HG03159 (cell line): Measurements from ENCODE around the gene WHRN.

Experiments
- ATAC-seq: cut with Tn5 transposase; IDR thresholded peaks from one replicate; pipeline ENCODE4 v1.9.1; 2021; ENCODE audit warnings: mild to moderate bottlenecking, moderate library complexity; ENCODE audit not compliant: unreplicated experiment

The WHRN gene

DNA sequence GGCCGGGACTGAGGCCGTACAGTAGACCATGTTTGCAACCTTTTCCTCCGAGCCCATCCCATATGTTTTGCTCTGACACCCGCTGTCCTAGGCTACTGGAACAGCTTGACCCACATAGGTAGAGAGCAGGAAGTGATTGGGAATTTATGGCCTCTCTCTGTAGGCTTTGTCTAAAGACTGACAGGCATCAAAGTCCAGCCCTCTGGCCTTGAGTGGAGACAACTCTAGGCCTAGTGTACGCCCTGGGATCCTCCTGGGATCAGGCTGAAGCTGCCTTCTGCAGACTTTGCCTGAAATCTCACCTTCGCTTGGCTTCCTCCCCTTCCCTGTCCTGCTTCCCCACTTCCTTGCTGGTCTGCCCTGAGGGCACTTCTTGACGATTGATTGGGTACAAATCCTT lies 103.9 kb downstream of the WHRN start:
- no peak for ATAC-seq

DNA sequence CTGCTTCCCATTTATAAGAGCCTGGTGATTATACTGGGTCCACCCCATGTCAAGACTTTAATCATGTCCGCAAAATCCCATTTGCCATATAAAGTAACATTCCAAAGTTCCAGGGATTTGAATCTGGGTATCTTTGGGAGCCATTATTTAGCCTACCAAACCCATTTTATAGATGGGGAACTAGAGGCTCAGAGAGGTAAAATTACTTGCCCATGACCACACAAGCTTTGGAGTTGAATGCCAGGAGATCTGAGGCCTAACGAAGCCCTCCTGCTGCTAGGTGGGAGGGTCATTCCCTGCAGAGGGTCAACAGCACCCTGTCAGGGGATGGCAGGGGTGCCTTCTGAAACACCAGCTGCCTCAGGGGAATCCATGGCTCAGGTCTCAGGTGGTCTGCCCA lies 104.5 kb downstream of the WHRN start:
- no peak for ATAC-seq

DNA sequence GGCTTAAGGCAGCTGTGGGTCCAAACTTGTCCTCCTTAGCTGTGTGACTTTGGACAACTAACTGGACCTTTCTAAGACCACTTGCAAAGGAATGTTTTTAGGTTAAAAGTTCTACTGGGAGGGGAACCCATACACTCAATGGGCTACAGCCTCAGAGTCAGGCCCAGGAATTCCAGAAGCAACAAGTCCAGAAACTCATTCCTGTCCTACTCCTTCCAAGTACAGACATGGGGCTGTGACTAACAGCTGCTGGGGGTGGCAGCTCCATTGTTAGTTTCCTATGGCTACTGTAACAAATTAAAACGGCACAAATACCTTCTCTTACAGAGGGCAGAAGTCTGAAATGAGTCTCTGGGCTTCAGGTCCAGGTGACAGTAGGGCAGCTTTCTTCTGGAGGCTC lies 105.1 kb downstream of the WHRN start:
- ATAC-seq = no peak

DNA sequence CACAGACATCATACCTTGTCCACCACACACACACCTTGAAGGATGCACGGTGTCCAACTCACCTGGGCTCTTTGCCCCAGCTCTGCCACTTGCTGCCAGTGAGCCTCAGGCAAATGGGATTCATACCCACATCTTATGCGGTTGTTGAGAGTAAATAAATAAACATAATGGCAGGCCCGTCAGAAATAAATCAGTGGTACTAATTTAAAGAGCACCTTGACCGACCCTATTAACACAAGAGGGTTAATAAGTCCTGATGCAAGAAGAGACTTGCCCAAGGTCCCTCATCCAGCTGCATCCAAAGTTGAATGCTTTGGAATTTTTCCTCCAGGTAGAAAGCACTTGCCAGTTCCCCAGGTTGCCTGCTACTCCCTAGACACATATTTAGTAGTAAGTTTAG lies 105.9 kb downstream of the WHRN start:
- ATAC-seq = no peak

DNA sequence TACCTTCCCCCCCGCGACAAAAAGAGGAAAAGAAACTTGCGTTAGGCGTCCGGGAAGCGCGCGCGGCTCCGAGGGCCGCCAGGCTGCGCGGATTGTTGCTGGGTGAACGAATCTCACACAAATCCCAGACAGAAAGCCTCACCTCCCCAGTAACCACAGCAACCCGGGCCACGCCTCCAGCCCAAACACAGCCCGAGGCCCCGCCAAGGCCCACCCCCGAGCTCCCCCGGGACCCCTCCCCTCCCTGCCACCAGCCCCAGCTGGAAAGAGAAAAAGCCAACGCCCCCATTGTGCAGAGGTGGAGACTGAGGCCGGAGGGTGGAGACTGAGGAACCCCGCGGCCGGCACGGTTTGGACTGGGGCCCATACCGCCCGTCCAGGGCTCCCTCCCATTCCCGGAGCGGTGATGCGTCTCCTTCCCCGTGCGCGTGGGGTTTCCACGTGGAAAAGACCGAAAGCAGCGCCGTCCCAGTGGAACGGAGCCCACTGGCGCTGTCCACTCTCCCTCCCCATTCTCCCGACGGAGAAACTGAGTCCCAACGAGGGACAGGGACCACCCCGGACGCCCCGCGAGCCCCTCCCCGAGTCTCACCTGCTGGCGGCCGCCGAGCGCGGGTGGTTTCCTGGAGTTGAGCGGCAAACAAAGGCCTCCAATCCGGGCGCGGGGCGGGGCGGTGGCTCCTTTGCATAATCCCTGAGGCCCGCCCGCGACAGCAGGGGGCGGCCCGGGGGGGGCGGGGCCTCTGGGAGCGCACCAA lies 107.2 kb downstream of the WHRN start:
- peak; percentile 78 for ATAC-seq

DNA sequence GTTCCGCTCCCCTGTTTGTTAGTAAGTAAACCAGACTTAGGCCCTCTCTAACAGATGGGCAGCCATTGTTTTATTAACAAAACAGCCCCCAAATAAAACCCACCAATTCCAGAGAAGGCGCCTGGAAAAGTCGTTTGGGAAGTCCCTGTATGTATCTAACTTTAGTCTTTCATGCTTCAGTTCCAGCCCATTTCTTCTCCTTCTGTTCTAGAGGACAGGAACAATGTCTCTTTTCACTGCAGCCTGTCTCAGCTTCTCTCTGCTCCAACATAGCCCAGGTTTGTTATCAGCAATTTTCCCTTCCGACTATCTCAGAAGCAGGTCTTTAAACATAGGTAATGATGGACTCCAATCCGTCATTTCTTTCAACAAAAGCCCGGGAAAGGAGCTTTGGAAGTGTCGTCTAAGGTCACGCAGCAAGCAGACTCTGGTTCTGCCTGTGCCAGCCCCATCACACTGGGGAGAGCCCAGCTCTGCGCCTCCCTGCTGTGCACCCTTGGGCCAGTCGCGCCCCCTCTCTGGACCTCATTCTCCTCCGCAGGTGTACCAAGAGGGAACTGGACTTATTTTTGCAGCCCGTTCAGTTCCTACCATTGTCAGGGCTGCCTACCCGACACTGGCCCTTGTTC lies 107.9 kb downstream of the WHRN start:
- no peak for ATAC-seq

DNA sequence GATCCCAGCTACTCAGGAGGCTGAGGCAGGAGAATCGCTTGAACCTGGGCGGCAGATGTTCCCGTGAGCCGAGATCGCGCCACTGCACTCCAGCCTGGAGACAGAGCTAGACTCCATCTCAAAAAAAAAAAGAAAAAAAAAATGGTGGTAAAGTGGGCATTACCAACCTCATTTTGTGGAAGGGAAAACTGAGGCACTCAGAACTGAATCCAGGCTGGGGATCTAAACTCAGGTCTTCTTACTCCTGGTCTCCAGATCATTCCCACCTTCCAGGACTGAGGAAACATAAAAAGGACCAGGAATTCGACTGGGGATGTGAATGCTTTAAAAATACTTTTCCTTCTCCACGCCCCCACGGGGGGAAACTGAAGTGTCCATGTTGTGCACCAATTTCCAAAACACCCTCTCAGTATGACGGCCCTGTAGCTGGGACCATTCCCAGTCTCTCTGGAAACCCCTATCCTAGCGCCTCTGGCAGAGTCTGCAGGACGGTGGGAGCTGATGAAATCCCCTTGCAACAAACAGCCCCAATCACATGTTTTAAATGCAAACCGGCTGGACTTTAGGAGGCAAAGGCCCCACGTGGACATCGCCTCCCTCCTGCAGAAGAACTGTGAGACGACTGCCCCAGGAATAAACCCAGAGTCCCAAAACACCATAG lies 108.6 kb downstream of the WHRN start:
- ATAC-seq = no peak

DNA sequence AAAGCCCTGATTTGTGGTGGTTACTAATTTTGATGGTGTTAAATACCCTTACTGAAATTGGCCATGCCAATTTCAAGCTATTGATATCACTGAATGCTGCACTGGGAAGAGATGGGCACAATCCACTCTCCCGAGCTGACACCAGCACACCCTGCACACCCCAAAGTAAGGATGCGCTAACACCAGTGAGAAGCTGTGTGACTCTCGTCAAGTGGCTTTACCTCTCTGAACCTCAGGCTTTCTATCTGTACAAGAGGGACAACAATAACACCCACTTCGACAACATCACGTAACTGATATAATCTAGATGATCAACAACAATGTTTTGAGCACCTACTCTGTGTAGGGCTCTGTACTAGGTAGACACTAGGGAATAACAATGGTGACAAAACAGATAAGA lies 109.5 kb downstream of the WHRN start:
- no peak for ATAC-seq

DNA sequence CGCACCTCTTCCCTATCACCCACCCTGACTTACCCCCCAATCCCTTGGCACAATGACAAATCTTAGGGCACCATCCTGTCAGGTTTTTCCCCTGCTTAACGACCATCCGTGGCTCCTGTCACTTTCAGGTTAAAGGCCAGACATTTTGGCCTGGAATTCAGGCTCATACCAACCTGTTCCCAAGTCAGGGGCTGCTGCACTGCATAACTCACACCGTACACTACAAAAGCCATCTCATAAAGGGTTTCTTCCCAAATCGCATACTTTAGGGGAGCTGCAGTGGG lies 110.0 kb downstream of the WHRN start:
- ATAC-seq = no peak

DNA sequence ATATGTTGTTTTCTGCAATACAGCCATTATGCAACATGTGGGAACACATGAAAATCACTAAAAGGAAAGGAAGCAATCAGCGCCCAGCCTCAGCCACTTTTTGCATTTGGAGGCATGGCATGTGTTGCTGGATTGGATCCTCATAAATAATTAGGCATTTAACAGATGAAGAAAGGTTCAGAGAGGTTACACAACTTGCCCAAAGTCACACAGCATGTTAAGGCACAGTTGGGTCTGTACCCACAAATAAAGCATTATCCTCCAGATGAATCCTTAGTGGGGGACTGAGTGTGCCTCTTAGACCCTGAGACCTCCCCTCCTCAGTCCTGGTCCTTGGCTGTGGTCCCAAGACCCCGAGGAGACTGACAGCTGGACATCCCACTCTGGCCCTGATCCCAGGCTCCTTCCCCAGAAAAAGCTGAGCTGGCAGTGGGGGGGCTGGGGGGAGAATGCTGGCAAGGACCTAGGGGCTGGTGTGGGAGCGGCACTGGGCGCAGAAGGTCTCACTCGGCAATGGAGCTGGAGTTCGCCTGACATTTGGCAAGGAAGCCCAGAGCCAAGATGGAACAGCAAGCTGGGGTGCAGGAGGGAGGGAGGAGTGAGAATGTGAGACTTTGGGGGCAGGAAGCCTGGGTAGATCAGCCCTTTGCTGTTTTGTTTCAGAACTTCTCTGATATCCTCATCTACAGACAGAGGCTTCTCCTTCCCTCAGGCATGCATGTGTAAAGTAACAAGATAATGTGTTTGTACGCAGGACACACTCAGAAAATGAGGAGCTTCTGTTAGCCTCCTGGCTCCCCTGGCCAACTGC lies 110.5 kb downstream of the WHRN start:
- no peak for ATAC-seq

DNA sequence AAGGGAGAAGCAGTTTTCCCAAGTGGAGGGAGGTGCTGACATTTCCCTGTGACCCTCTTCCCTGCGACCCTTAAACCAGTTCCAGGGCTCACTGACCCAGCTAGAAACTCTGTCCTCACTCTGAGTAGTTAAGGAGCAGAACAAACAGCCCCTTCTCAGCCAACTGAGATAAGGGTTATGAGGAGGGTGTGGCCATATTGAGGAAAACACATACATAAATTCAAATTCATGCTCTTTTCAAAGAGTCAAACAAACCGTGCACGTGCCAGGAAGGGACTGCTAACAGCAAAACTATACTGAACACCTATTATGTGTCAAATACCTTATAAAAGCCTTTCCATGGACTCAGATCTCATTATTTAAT lies 112.5 kb downstream of the WHRN start:
- no peak for ATAC-seq

DNA sequence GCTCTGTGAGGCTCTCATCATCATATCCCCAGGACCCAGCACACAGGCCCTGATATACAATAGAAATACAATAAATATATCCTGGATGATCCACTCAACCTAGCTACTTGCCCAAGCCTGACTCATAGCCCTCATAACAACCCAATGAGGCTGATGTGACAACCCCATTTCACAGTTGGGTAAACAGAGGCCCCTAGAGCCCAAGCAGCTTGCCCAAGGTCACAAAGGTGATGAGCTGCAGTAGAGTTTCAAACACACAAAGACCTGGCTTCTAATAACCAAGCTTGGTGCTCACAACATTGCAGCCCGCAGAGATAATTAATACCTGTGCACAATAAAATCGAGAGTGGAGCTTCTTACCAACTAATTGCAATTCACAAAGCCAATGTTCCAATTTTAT lies 114.3 kb downstream of the WHRN start:
- ATAC-seq = no peak

DNA sequence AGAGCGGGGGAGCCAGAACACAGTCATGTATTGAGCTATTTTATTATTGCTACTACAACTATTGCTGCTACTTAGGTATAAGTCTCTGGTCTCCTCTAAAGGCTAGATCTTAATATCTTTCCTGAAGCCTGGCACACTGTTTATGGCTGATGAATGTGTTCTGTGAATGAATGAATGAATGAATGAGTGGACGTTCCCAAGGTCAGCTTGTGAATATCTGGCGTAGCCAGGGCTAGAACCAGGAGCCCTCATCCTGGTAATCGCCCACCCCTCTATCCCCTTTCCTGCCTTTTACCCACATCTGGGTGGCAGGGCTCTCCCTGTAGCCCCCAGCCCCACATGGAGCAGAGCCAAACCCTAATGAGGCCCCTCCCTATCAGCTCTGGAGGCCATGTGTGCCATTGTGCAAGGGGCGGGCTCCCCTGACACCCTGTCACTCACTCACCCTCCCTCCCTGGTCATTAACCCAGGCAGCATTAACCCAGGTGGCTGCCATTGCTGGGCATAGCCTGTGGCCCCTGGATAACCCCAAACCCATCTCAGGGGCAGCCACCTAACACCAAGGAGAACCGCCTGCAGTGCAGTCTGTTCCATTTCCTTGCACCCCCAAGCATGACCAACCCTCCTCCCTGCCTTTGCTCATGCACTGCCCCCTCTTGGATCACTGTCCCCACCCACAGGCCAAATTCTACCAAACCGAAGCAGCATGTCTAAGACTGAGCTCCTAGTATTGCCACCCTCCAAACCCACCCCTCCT lies 115.5 kb downstream of the WHRN start:
- no peak for ATAC-seq

DNA sequence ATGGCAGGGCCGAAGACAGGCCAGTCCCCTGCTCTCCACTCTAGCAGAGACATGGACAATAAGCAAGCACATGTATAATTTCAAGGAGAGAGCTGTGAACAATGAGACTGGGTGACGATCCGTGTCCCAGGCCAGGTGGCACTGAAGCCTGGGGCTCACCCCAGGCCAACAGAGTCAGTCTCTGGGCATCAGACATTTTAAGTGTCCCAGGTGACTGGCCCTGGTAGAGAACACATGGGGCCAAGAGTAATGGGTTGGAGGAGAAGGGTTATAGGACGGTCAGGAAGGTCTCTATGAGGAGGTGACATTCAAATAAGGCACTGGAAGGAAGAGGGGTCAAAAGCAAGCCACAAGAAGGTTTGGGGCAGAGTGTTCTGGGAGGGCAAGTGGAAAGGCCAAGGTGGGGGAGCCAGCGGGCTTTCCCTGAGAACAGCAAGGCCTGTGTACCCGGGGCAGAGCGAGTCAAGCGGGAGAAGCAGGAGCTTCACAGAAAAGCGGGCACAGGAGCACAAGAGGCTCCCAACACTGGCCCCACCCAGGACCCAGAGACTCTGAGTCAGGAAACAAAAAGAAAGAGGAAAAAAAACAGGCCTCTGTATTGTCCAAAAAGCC lies 116.4 kb downstream of the WHRN start:
- no peak for ATAC-seq

DNA sequence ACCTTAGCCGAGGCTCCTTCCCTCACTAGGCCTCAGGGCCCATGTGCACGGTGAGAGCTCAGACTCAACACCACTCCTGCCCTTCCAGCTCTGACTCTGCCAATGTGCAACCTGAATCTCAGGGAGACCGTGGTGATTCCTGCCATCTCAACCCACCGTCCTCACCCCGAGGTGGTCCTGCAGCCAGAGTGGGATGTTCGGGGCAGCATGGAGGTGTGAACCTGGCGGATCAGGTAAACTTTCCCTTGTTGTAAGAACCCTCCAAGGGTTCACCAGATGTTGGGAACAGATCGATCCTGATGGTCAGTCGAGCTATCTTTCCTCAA lies 117.0 kb downstream of the WHRN start:
- no peak for ATAC-seq

DNA sequence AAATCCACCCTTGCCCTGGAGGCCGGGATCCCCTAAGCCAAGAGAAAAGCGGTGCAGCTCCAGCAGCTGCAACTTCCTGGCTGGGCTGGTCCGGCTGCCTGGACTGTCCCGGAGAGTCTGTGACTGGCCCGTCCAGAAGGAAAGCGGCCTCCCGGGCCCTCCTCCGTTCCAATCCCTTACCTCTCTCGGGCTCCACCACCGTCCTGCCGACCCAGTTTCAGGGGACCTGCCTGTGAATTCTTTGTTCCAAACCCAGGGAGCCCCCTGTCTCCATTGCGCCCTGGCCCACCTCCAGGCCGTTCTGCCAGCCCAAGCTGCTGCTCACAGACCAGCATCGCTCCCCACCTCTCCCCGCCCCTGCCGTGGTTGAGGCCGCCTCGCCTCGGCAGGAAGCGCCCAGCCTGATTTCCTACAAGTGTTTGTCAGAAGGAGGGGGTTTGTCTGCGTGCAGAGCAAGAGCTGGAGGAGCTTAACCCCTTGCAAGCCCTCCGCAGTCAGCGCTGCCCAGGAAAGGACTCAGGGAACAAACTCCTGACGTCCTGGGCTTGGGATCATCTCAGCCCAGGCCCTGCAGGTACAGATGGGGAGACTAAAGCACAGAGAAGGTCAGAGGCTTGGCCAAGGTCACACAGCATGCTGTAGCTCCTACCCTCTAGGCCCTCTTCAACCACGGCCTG lies 117.5 kb downstream of the WHRN start, which contains the start of gene AKNA:
Gene AKNA, minus strand, starts transcription at position 303 of the 677 bp plus-strand sequence. CDS start 6,649 bp downstream, outside the sequence.
- peak; percentile 28 for ATAC-seq

DNA sequence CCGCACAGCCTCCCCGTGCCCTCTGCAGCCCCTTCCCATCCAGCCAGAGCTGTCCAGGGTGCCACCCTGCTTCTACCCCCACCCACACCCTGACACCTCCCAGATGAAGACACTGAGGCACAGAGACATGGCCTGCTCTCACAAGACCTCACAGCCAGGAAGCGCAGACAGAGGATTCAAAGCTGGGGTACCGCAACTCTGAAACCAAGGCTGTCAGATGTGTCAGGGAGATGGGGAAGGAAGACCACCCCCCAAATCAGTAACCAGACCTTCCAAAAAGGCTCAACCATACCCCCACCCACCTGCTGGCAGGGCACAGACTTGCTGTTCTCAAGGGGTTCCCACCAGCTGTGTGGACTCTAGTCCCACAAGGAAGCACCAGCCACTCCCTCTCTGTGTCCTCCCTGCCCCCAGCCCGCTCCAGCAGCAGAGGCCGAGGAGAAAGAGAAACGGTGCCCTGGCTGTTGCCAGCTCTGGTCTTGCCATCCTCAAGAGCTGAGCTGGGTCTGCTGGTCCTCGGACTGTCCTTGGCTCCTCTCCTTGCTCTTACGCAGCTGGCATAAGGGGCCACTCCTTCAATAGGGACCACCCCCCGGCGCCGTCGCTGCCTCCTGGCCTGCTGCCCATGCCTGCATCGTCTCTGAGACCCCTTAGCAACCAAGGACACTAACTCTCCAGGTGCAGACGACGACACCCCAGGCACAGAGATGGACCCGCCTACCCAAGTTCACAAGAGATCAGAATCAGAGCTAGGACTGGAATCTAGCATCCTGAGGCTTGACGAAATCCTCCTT lies 118.2 kb downstream of the WHRN start:
- ATAC-seq = no peak

DNA sequence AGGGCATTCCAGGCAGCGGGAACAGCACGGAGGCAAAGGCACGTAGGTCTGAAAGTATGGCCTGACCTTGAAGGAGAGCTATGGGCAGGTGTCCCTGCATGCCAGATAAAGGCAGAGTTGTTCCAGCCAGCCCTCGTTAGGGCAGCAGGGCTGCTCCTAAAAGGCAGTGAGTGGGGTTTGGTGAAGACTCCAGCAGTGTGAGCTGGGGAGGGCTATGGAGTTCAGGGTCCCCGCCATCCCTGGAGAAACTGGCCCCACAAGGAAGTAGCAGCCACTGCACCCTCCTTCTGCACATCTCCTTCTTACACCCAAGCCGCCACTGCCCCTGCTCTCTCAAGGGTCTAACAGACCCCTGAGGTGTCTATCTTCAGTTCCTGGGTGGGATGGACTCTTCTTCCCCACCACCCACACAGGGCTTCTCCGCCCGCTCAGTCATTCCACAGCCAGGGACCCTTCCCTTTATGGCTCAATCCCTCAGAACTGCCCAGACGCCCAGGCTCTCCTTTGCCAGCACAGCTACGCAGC lies 118.8 kb downstream of the WHRN start:
- no peak for ATAC-seq
